BE2C (cell line): Measurements from ENCODE around the gene CCL25.

Experiments used
- DNase-seq: peaks from one replicate; pipeline ENCODE4 v3.0.0-alpha.2; 2020
- H3K27me3 ChIP-seq: fragments of 250-450 bp; sonication (Bioruptor Pico); 2 replicates; pipeline ENCODE4 v1.5.1; 2020; ENCODE audit warnings: mild to moderate bottlenecking
- H3K36me3 ChIP-seq: fragments of 250-450 bp; sonication (Bioruptor Pico); 2 replicates; pipeline ENCODE4 v1.5.1; 2020; ENCODE audit warnings: mild to moderate bottlenecking
- H3K4me1 ChIP-seq: fragments of 250-450 bp; sonication (Bioruptor Pico); 2 replicates; pipeline ENCODE4 v1.5.1; 2020
- H3K4me3 ChIP-seq: 2 replicates; pipeline ENCODE4 v1.5.1; 2011; ENCODE audit warnings: low read depth, low read length
- H3K9me3 ChIP-seq: fragments of 250-450 bp; sonication (Bioruptor Pico); 2 replicates; pipeline ENCODE4 v1.5.1; 2020
- CTCF ChIP-seq: IDR thresholded peaks from 2 replicates; pipeline ENCODE4 v1.5.1; 2012; ENCODE audit warnings: mild to moderate bottlenecking, low read depth, low read length

Gene CCL25

GRCh38 chr19:8079988-8080387 lies 27.4 kb downstream of the CCL25 start:
- no peak overlapping the region for H3K4me3 ChIP-seq
- no peak for DNase-seq
- TF ChIP-seq CTCF: no peak
- no peaks in the 10 kb centered on the region for H3K4me1 ChIP-seq
- H3K27me3 ChIP-seq: no peaks in the 10 kb centered on the region
- no peaks in the 10 kb centered on the region for H3K36me3 ChIP-seq
- no peaks in the 10 kb centered on the region for H3K9me3 ChIP-seq

DNA sequence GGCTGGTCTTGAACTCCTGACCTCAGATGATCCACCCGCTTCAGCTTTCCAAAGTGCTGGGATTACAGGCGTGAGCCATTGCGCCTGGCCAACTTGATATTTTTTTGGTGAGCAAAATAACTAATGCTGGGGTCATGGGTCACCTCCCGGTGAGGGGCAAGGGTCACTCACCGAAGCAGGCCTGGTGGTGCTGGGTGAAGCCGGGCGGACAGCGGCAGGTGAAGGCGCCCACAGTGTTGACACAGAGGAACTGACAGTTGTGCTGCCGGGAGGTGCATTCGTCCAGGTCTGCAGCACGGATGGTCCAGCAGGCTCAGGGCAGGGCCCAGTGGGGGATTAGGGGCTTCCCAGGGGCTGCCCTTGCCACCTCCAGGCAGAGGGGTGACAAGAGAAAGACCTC lies 28.3 kb downstream of the CCL25 start:
- Histone ChIP-seq H3K9me3 (no peaks in the 10 kb centered on the region), H3K4me3 (no peak overlapping the region), H3K36me3 (no peaks in the 10 kb centered on the region), H3K4me1 (no peaks in the 10 kb centered on the region), H3K27me3 (no peaks in the 10 kb centered on the region)
- TF ChIP-seq CTCF: no peak
- DNase-seq: no peak

GRCh38 chr19:8081569-8082550 lies 29.3 kb downstream of the CCL25 start:
- no peaks in the 10 kb centered on the region for H3K9me3 ChIP-seq
- H3K27me3 ChIP-seq: no peaks in the 10 kb centered on the region
- H3K36me3 ChIP-seq: no peaks in the 10 kb centered on the region
- DNase-seq: no peak
- H3K4me1 ChIP-seq: no peaks in the 10 kb centered on the region
- TF ChIP-seq CTCF: no peak
- H3K4me3 ChIP-seq: no peak overlapping the region

GRCh38 chr19:8083141-8083540 lies 30.6 kb downstream of the CCL25 start:
- no peak overlapping the region for H3K4me3 ChIP-seq
- H3K4me1 ChIP-seq: no peaks in the 10 kb centered on the region
- no peaks in the 10 kb centered on the region for H3K9me3 ChIP-seq
- no peaks in the 10 kb centered on the region for H3K27me3 ChIP-seq
- no peak for TF ChIP-seq CTCF
- H3K36me3 ChIP-seq: no peaks in the 10 kb centered on the region
- DNase-seq: no peak

DNA sequence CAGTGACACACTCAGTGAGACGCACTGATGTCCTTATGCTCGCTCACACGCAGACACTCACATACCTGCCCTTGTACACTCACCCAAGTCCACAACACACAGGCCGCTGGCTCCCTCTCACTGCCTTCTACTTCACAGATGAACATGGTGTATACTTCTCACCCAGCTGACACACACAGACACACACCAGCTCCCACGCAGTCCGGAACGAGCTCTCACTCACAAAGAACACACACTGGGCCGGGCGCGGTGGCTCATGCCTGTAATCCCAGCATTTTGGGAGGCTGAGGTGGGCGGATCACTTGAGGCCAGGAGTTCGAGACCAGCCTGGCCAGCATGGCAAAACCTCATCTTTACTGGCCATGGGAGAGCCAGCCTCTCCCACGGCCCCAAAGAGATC lies 31.6 kb downstream of the CCL25 start:
- Histone ChIP-seq H3K27me3 (no peaks in the 10 kb centered on the region), H3K36me3 (no peaks in the 10 kb centered on the region), H3K4me3 (no peak overlapping the region), H3K9me3 (no peaks in the 10 kb centered on the region), H3K4me1 (no peaks in the 10 kb centered on the region)
- no peak for TF ChIP-seq CTCF
- DNase-seq: no peak
